ENCODE measurements around the gene DGCR2. TPM values are rescaled to one million over a fixed set of nuclear protein-coding genes. Genes with fewer than 3 reads are reported as not detected.

Gene DGCR2
- total and polyA plus RNA-seq, 3 donors from 2014 or later = 64.6 to 106 (median 89.5) TPM

- no peaks in the 10 kb centered on the region for H3K27me3 ChIP-seq
- no peak for DNase-seq
- no peaks in the 10 kb centered on the region for H3K36me3 ChIP-seq (ENCODE audit: low read depth, missing control alignments)
- intact Hi-C loops (cut with DNase I; ENCODE audit: low total_unique reads) = no loop called here
- H3K9me3 ChIP-seq = no peaks in the 10 kb centered on the region
- WGBS, 2 donors = 63 to 75% methylated on average over 10 to 11 of the region's 11 CpGs
- TF ChIP-seq POLR2A (IDR thresholded peaks at IDR 0.05) (no peak), CTCF (IDR thresholded peaks at IDR 0.05) (no peak)
- H3K4me3 ChIP-seq = no peak overlapping the region
- no peaks in the 10 kb centered on the region for H3K4me1 ChIP-seq
- no peak overlapping the region for H3K27ac ChIP-seq
Observed at GRCh38 chr22:19152942-19153883, 31.0 kb upstream of the DGCR2 start.

- Histone ChIP-seq H3K9me3 (no peaks in the 10 kb centered on the region), H3K27ac (no peak overlapping the region), H3K36me3 (ENCODE audit: low read depth, missing control alignments) (no peaks in the 10 kb centered on the region), H3K4me1 (no peaks in the 10 kb centered on the region), H3K27me3 (no peaks in the 10 kb centered on the region), H3K4me3 (no peak overlapping the region)
- 45 to 52% methylated on average over 10 of the region's 10 CpGs for WGBS, 2 donors
- TF ChIP-seq POLR2A (IDR thresholded peaks at IDR 0.05) (no peak), CTCF (IDR thresholded peaks at IDR 0.05) (no peak)
- DNase-seq = no peak
- intact Hi-C loops (cut with DNase I; ENCODE audit: low total_unique reads) = no loop called here
Observed at GRCh38 chr22:19151329-19152191, 29.3 kb upstream of the DGCR2 start.

GRCh38 chr22:19150482-19151328, 28.5 kb upstream of the DGCR2 start:
- Histone ChIP-seq H3K27ac (no peak overlapping the region), H3K4me3 (peak overlapping the region; percentile 9 to 34), H3K36me3 (ENCODE audit: low read depth, missing control alignments) (no peaks in the 10 kb centered on the region), H3K4me1 (no peaks in the 10 kb centered on the region), H3K9me3 (no peaks in the 10 kb centered on the region), H3K27me3 (no peaks in the 10 kb centered on the region)
- intact Hi-C loops (cut with DNase I; ENCODE audit: low total_unique reads) = no loop called here
- WGBS, 2 donors = 9 to 15% methylated on average over 16 to 41 of the region's 68 CpGs
- DNase-seq = no peak
- TF ChIP-seq POLR2A (IDR thresholded peaks at IDR 0.05) = no peak

GRCh38 chr22:19149991-19150390, 27.8 kb upstream of the DGCR2 start, which contains the start of gene GSC2:
TSS of gene GSC2 (minus strand) at chr22:19150292. CDS start at chr22:19150283, 9 bp downstream.
- no peak within 1 kb of the TSS for H3K27ac ChIP-seq
- intact Hi-C loops (cut with DNase I; ENCODE audit: low total_unique reads) = no loop called here
- H3K36me3 ChIP-seq (ENCODE audit: low read depth, missing control alignments) = no peaks in the 10 kb centered on the region
- H3K9me3 ChIP-seq = no peaks in the 10 kb centered on the region
- 0 to 3% methylated on average over 40 to 50 of the region's 59 CpGs for WGBS, 2 donors
- H3K4me1 ChIP-seq = no peaks in the 10 kb centered on the region
- TF ChIP-seq CTCF (IDR thresholded peaks at IDR 0.05) = no peak
- no peak for TF ChIP-seq POLR2A (IDR thresholded peaks at IDR 0.05)
- DNase-seq = no peak
- H3K4me3 ChIP-seq = peak within 1 kb of the TSS; percentile 18 to 34
- H3K27me3 ChIP-seq = no peaks in the 10 kb centered on the region
